HG03575 (cell line): ENCODE results near the gene SLC12A6.
"Not testable (repeated sequence)": the region's sequence is repeated elsewhere in the genome, so short reads cannot be mapped to it uniquely, and the experiment has no call there.

Source experiments
- ATAC-seq: cut with Tn5 transposase; IDR thresholded peaks from one replicate; pipeline ENCODE4 v1.9.1; 2021; ENCODE audit not compliant: unreplicated experiment, insufficient number of reproducible peaks, low FRiP score; ENCODE audit errors: extremely low read depth

The SLC12A6 gene

GRCh38 chr15:34337557-34338306 lies at the start of gene SLC12A6:
TSS of gene SLC12A6 (minus strand) at chr15:34337781. CDS start at chr15:34336680, 1,101 bp downstream.
- ATAC-seq: no peak

DNA sequence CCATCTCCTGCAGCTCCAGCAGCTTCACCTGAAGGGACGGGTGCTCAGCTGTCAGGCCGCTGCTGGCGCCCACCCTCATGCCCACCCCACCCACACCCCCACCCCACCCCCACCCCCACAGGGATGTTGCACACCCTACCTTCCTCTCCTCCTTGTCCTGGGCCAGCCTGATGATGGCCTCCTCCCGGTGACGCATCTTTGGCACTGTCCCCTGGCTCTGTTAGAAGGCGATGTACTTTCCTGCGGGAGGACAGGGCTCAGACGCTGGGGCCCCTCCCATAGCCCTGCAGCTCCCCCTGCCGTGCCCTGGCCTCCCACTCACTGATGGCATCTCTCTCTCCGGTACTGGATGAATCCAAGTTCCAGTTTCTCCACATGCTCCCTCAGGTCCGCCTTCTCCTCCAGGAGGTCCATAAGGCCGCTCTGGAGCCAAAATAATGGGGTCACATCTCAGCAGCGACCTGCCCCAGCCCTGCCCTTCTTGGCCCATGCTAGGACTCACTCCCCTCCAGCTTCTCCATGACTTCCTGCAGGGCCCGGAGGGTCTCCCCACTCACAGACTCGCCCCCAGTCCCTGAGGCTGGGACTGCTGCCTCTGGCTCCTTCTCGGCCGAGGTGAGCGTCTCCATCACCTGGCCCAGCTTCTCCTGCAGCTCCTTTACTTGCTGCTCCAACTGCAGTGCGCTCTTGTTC lies 44.4 kb upstream of the SLC12A6 start:
- not testable (repeated sequence) for ATAC-seq

- ATAC-seq: not testable (repeated sequence)
Measured at GRCh38 chr15:34380491-34380890, 42.9 kb upstream of the SLC12A6 start.

GRCh38 chr15:34376856-34377255 lies 39.3 kb upstream of the SLC12A6 start:
- ATAC-seq: no peak

GRCh38 chr15:34375541-34375940 lies 38.0 kb upstream of the SLC12A6 start:
- not testable (repeated sequence) for ATAC-seq

DNA sequence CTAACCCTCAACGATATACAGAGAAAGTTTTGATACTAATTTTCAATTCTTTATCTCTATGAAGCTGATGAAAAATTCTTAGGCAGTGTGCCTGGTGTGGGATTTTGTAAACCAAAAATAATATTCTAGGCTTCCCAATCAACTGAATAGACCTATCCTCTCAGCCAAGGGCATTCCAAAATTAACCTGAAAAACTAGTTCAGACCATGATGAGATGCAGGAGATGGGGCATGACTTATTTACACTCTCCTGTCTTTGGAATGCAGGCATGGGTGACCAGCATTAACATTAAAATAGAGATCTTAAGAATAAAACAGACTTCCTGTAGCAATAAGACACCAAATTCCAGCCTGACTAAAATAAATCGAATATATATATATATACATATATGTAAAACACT lies 37.2 kb upstream of the SLC12A6 start:
- ATAC-seq: no peak

DNA sequence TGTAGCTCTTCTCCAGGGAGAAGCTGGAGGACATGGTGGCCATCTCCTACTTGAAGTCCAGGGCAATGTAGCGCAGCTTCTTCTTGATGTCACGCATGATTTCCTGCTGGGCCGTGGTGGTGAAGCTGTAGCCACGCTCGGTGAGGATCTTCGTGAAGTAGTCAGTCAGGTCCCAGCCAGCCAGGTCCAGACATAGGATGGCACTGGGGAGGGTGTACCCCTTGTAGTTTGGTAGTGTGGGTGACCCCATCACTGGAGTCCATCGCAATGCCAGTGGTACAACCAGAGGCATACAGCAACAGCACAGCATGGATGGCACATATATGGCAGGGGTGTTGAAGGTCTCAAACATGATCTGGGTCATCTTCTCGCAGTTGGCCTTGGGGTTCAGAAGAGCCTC lies 36.4 kb upstream of the SLC12A6 start:
- no peak for ATAC-seq

GRCh38 chr15:34370643-34371042 lies 33.1 kb upstream of the SLC12A6 start:
- ATAC-seq: no peak

DNA sequence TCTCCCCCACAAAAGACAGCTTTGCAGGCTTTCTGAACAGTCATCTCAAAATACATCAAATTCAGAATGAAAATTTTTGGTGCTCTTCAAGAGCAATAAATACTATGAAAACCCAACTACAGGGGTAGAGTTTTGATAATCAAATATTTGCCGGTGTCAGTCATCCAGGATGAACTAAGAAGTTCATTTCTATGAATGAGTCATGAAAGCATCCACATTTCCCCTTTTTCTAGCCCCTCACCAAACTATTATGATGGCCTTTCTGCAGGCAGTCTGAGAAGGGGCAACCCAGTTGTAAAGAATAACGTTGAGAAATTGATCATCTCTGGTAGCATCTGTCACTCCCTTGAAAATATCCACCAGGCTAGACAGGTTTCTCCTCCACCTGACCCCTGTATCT lies 32.5 kb upstream of the SLC12A6 start:
- ATAC-seq: no peak

DNA sequence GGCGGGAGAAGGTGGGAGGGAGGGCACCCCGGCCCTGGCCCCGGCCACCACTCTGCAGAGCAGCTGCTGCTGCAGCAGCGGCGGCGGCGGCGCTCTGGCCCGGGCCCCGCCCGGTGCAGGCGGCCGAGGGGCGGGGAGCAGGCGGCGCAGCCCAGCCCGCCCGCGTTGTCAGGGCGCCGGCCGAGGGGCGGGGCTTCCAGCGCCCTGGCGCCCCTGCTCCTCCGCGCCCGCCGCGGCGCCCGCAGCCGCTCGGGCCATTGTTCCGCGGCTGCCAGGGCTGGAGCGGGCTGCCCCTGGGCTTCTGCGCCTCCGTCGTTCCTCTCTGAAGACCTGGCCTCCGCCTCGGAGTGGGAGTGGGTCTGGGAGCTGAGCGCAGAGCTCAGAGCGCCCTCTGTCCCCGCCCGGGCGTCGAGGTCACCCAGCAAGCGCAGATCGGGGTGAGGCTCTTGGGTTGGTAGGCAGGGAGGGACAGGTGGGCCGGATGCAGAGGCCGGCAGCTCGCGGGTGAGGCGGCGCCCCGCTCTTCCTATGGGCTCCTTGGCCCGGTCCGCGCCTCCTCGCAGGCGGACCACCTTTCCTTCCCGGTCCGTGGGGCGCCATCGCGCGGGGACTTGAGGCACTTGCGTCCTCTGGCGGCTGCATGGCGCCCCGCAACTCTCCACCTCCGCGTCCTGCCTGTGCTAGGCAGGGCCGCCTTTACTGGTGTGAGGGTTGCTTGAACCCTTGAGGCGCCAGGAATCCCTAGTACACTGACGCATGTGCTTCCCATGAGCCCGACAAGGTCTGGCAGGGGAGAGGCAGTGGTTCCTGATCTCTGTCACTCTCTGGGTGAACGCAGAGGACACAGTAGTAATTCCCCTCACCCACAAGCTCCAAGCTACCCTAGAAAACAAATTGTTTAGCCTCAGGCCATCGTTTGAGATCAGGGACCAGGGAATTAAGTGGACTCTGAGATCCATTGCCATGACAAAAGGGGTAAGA lies 29.8 kb upstream of the SLC12A6 start, which contains the start of gene LPCAT4:
Gene LPCAT4, minus strand, starts transcription at position 96 of the 981 bp plus-strand sequence. CDS start 96 bp downstream, outside the sequence.
- ATAC-seq: no peak

DNA sequence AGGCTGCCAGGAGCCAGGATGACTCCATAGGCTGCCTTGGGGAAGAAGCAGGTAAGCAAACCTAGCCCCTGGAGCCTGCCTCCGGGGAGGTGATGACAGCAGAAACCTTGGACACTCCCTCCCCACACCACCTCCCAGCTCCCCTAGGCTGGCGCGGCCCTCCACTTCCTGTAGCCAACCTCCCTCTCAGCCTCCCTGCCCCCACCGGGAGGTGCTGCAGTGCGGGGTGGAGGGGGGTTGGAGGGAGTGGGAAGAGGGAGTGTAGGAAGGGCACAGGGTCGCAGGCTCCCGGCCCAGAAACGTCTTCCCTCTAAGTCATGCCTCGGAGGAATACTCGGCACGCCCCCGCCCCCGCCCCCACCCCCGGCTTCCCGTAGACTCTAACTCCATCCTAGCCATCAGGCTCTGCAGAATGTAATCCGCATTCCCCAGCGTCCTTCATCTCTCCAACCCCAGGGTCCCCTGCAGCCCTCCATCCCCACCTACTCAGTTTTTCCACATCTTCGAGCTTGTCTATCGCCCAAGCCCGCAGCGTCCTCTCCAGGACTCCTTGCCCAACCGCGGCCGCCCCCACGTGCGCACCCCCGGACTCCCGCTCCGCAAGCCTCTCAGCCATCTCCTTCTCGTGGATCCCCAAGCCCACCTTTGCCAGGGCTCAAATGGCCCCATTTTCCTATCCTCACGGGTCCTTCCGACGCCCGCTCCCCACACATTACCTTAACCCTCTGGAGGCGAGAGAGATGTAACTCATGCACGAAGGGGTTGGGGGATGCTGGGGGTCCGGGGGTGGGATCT lies 28.9 kb upstream of the SLC12A6 start:
- no peak for ATAC-seq

- no peak for ATAC-seq
Measured at GRCh38 chr15:34365836-34366235, 28.3 kb upstream of the SLC12A6 start.

DNA sequence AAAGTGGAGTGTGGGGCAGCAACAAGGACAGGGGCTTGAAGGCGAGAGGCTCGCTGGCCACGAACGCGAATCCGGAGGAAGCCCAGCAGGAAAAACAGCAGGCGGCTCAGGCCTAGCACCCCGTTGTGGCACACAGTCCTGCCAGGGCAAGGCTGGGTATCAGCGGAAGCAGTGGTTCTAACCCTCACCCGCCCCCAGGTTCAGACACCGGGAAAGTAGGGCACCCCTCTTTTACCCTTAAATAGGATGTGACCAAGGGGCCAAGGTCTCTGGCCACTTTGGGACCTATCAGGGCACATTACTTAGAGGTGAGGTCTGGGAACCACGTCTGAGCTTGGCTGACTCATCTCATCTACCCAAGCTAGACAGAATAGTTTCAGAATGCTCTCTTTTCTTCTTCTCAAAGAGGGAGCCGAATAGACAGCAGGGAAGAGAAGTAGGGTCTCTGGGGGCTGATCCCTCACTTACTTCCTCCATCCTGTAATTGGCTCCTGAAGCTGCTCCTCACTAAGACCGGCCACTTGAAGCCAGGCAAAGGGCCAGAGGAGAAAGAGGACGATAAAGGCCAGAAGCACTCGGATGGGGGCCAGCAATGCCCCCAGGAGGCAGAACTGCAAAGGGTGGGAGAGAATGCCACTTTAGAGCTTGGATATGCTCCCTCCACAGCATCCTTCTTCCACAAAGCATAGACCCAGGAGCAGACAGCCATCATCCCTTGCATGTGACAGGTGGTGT lies 27.7 kb upstream of the SLC12A6 start:
- no peak for ATAC-seq

GRCh38 chr15:34364041-34364440 lies 26.5 kb upstream of the SLC12A6 start:
- no peak for ATAC-seq

- no peak for ATAC-seq
Measured at GRCh38 chr15:34362047-34362773, 24.6 kb upstream of the SLC12A6 start.

- ATAC-seq: no peak
Measured at GRCh38 chr15:34361278-34361677, 23.7 kb upstream of the SLC12A6 start.

DNA sequence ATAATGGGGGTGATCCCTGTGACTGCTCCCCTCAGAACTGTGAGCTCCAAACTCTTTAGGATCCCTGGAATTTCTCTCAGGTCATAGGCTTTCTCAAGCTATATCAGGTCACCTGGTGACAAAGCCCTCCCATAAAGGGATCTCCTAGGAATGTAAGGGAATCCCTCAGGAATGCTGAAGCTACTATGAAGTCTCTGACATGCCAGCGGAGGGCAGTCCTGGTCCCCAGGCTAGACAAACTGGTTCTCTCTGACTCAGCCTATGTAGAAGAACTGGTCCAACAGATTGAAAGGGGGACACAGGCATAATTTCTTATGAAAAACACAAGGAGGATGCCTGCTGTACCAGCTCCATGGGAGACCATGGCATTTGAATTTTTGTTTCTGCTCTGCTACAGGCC lies 22.7 kb upstream of the SLC12A6 start:
- ATAC-seq: no peak
